GM21447 (cell line): ENCODE measurements around the gene GPRIN3.
"Not testable (repeated sequence)": the region's sequence is repeated elsewhere in the genome, so short reads cannot be mapped to it uniquely, and the experiment has no call there.

Source experiments
- ATAC-seq: cut with Tn5 transposase; IDR thresholded peaks from one replicate; pipeline ENCODE4 v1.9.1; 2021; ENCODE audit not compliant: unreplicated experiment

The GPRIN3 gene

DNA sequence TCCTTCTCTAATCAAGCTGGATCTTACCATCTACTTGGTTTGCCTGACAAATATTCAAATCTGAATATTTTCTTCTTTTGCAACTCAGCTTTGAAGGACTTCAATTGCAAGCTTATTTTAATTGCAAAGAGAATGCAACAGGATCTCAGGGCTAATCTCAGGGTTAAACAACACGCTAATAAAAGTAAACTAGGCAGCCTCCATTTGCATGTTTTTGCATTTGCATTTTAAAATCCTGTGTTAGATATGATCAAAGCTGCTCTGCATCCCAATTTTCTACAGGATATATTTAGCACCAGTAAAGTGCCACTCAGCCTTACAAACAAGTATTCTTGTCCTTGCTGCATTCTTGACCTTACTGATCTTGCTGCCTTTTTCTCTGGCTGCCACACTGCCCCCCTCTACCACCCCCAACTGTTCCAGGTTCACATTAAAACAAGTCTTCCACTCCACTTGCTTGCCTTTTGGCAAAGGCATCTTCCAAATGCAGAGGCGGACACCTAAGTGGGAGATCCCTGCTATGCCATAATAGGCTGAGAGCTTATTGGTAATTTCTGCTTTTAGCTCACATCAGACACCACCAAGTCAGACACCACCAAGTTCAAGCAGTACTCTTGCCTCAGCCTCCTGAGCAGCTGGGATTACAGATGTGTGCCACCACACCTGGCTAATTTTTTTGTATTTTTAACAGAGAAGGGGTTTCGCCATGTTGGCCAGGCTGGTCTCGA is 48.1 kb downstream of the GPRIN3 start:
- ATAC-seq = no peak

DNA sequence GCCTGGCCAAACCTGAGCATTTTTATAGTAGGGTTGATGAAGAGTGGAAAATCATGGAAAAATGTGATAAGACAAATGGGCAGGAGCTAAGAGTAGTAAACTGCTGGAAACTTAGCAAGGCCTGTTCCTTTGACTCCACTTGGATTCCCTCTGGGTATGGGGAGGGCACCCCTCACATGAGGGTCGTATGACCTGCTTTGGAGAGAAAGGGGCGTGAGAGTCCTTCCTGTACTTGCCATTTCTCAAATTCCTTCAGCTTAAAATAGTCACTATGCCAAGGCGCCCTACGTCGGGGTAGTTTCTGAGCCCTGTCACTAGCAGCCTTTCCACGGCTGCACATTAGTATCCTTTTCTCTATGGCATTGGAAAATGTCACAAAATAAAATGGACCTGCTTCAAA is 49.1 kb downstream of the GPRIN3 start:
- ATAC-seq = no peak

DNA sequence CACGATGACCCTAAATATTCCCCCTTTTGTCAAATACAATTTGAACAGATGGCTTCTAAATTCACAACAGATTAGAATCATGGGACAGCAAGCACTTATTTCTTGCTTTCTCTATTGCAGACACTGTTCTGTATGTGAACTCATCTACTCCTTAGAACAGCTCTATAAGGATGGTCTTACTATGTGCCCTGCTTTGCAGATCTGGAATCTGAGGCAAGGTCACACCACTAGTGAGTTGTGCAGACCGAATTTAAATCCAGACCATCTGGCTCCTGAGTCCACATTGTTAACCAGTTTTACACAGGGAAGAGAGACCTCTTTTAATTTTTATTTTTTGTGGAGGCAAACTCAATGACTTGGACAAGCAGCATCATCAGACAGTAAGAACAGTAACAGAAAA is 50.2 kb downstream of the GPRIN3 start:
- no peak for ATAC-seq

DNA sequence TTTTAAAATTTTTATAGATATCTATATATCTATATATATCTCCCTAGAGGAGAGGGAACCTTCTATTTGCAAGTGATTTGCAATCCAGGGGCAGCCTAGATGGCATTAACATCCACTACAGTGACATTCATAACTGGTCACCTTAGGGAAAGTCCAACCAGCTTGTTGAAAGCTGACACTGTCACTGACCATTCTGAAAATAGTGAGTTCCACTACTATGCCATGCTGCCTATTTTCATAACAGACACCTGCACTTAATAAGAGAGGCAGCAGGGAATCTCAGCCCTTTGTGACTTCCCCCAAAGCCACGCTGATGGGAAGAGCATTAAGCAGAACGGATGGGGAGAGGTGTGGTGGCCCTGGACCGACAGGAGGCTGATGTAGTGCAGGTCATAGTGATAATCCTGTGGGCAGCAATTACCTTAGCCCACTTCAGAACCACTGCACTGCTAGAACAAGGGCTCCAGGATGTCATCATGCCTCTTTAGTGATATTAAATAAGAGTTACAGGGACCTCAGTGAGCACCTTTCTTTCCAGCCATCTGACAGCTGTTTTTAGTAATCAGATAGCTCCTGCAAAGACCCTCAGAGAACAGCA is 51.3 kb downstream of the GPRIN3 start:
- ATAC-seq = no peak

DNA sequence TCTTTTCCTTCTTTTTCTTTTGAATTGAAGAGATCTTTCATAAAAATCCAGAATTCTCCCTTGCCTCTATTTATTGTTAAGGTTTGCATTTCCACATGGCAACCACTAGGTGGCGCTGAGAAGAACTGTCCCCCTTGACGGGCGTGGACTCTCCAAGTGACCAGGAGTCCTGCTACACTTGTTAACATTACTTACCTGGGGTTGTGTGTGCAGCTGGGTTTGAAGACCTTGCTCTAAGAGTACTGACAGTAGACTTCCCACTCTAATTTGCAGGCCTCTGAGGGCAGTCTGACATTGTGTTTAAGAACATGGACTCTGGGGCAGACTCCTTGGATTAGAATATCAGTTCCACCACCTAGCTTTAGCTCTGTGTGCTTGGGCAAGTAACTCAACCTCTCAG is 52.8 kb downstream of the GPRIN3 start:
- no peak for ATAC-seq

DNA sequence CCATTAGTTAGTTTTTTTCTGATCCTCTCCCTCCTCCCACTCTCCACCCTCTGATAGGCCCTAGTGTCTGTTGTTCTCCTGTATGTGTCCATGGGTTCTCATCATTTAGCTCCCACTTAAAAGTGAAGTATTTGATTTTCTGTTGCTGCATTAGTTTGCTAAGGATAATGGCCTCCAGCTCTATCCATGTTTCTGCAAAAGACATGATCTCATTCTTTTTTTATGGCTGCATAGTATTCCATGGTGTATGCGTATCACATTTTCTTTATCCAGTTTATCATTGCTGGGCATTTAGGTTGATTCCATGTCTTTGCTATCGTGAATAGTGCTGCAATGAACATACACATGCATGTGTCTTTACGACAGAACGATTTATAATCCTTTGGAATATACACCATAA is 53.3 kb downstream of the GPRIN3 start:
- ATAC-seq = not testable (repeated sequence)

DNA sequence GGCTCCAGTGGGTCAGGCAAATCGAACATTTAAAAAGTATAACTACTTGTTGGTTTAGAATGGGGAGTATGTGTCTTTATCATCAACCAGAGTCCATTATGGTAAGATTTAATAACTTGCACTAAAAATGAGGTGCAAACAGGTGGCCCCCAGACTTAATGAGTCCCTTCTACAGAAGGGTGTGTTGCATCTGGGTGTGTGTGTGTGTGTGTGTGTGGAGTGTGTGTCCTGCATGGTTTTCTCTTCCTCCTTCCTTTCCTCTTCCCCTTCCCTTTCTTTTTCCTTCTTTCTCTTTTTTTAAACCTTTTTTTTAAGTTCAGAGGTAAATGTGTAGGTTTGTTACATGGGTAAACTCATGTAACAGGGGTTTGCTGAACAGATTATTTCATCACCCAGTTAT is 53.7 kb downstream of the GPRIN3 start:
- ATAC-seq = no peak

DNA sequence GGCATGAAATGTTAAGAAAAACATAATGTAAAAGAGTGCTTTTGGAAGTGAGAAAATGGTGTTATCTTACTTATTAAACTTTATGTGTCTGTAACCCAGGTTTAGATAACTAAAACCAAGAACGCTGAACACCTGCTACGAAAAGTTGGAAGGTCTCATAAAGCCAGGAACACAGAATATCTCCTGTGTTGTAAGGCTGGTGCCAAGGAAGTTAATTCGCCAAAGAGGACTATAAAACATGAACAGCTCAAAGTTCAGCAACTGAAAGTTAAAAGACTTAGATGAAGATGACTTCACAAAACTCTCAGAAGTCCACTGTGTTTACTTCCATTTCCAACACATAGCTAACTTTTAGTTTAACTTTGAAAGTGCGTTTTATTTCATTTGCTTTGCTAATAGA is 54.3 kb downstream of the GPRIN3 start:
- no peak for ATAC-seq

DNA sequence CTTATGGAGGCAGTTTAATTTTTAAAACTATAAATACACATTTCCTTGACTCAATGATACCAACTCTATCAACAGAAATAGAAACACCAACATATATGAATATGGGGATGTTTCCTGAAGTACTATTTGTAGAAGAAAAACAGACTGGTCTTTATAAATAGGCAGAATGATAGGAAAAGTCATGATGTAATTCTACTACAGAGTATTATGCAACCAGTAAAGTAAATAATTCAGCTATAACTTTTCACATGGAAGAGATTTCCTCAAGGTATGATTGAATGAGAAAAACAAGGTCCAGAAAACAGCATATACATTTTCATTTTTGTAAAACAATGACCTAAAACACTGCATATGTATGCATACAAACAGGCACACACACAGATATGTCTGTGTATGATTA is 56.2 kb downstream of the GPRIN3 start:
- no peak for ATAC-seq

DNA sequence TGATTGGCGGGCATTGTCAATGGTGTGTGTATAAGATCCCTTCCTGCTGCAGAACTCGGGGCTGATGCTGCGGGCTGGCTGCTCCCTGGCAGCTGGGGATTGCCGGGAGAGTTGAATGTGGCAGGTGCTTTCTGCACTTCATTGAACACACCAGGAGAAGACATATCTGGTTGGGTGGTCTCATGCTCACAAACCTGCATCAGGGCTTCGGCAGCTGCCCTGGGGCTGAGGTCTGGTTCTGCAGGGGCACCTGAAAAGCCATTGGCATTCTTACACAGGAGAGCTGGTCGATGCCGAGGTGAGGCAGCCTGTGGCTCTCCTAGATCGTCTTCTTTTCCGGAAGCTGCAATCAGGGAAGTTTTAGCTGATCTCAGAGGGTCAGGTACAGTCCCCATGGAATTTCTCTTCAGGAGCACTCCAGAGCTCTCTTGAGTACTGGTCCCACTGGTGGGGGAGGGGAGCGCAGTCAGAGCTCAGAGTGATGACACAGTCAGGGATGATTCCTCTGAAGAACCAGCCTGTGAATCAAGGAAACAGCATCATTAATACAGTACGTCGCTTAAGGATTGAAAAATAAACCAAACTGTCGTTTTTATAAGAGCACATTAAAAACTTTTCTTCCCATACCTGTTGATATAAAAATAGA is 57.8 kb downstream of the GPRIN3 start:
- no peak for ATAC-seq

DNA sequence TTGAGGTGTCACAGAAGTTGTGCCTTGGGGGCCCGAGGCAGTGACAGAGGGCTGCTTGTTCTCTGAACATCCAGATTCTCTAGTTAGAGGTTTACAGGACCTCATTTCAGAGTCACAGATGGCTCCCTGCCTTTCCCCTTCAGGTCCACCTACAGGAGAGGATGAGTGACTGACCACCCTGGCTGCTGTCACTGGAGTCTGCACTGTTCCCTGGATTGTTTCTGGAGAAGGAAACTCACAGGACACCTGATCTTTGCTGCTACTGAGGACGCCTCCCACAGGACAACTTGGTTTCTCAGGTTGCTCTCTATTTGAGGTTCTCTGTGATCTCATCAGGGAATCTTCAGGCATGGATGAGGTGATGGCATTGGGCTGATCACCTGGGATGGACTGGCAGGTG is 58.3 kb downstream of the GPRIN3 start:
- no peak for ATAC-seq

DNA sequence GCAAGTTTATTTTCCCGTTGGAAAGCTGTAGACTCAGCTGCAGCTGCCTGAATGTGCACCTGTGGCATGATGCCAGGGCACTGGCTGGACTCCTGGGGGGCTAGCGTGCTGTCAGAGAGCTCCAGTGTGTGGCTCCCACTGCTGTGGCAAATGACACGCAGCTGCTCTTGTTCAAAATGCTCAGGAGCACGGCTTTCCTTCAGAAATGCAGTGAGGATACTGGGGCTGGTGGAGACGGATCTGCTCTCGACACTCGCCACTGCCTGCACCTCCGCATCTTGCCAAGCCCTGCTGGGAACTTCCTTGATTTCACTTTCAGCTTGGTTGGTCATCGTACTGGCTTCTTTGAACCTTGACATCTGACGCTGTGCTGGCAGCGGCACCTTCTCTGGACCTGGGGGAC is 58.7 kb downstream of the GPRIN3 start:
- no peak for ATAC-seq

DNA sequence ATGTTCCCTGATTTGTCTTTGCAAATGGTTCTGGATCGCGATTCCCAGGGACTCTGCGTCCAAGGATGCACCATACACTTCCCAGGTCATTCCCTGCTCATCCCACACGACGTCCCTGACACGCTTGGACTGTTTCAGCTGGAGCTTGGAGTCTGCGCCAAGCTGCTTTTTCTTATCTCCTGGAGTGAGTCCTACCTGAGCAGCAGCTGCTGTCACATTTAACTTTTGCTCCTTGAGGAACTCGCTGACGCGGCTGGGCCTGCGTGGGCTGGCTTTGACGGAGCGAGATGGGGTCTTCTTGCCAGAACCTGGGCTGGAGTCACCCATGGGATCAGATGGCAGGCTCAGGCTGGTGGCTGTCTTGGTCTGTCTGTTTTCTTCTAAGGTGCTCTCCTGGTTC is 59.6 kb downstream of the GPRIN3 start:
- ATAC-seq = no peak

DNA sequence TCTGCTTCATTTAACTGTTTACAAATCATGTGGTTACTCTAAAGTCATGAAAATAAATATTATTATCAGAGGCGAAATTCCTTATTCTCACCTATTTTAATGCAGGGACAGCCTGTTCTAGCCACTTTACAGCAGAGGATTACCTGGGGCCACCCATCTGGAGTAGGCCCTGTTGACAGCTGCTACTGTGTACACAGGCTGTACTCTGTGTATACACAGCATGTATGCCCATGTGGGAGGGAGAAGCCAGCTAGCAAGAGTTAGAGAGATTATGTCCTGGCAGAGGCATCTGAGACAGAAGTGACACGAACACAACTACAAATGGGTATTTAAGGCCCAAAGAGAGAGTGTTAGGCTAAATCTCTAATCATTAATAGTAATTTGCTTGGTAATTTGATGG is 62.1 kb downstream of the GPRIN3 start:
- ATAC-seq = no peak

DNA sequence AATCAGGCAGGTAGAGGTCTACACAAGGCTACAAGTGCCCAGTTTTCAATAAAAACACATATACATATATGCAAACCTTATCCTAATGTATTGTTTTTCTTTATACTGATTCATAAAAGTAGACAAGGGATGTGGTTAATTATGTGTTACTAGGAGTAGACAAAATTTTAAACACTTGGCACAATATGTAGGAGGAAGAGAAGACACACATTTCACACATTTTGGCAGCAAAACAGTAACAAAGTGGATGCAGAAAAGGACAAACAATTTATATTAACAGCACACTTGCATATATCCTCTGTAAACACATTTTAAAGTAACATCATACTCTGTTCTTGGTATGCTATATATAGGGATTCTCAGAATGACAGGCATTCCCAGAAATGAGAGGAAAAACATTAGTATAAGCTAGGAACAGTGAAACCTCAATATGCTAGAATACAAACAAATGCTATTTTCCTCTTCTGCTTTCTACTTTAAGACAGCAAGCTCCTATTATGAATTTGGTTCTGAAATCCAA is 63.8 kb downstream of the GPRIN3 start:
- ATAC-seq = no peak

DNA sequence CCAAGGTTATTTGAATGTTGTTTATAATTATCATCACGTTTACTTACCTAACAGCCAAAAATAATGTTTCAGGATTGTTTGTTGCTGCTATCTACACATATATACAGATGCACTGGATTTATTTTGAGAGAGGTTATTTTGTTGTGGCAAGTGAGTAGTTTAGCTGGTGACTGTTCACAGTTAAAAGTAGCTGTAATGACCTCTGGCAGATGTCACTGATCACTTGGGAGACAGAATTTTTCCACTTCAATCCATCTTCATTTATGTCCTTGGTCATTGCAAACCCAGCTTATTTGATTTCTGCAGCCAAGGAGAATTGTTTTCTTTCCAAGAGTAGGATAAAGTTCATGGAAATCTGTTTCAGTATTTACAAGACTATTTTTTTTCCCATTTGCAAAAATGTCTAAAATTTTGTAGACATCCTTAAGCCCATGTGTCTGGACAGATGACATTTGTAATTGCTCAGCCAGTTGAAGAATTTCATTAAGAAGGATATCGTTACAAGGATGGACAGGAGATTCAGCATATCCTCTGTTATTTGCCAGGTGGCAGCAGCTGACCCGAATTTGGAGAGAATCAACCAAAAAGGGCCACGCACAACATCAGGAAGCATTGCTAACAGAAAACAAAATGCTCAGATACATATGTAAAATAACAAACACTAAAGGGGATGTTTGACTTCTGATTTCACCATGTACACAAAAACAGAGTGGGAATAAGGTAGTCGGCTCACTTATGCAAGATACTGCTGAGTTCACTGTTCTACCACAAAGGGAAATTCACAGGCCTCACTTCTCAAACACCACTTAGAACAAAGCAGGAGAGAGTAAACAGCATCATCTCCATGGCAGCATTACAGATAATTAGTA is 64.5 kb downstream of the GPRIN3 start:
- no peak for ATAC-seq

DNA sequence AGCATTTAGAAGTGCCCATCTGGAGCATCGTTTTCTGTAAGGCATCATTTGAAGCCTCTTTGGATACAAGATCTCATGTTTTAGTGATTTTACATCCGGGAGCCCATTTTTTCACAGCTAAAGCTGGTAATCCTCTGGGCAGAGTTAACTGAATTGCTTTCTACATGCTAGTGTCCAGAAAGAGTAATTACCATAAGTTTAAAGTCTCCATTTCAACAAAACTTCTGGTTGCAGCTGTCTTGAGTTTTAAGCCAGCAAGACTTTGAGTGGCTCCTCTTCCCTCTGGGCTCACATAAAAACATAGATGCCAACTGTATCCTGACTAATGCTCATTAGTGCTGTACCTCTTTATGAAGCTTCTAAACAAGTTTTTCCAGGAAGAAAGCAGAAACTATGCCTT is 65.4 kb downstream of the GPRIN3 start:
- no peak for ATAC-seq

DNA sequence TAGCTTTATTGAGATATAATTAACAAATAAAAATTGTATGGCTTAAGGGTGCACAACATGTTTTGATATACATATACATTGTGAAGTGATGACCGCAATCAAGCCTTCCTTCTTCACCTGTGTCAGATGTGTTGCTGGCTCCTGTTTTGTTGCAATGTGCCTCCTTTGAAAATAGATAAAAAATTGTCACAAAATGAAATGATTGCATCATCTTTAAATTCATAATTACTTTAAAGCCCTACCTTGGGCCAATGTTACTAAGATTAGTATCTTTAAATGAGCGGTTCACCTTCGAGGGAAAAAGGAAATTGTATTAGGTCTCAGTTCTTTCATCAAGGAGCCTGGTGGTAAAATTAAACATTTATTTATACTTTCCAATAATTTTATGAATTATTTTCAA is 77.3 kb downstream of the GPRIN3 start:
- ATAC-seq = no peak

DNA sequence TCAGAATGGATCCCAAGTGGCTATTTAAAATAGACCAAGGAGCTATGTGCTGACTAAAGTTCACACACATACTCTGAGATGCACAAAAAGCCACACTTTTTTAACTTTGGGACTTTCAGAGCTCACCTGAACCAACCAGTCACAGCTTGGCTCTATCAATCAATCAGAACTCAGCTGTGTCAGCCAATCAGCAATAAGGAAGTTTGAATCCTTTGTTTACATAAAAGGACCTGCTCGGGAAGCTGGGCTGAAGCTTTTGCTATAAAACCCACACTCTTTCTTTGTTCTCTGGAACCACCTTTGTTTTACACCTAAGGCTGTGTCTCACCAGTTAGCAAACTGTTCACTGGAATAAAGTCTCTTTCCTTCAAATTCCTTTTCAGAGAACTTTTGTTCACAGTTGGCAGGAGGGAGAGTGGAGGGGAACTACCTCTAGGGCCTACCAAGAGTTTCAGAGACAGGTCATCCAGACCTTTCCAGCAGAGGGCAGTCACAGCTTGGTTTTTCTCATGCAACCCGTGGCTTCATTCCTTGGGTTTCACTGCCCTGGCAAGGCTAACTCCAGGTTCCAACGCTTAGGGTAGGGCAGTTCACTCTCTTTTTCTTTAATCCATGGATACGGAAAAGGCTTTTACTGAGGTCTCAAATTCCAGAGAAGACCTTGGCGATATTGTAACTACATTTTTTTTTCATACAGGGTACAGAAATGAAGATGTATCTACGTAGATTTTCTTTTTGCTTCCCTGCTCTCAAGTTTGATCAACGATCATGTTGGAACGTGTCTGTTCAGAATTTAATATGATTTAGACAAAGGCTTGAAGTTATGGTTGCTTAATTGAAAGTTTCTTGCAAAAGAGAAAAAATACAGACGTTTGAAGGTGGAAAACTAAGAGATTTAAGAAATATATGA is 80.7 kb downstream of the GPRIN3 start:
- ATAC-seq = peak; percentile 90

DNA sequence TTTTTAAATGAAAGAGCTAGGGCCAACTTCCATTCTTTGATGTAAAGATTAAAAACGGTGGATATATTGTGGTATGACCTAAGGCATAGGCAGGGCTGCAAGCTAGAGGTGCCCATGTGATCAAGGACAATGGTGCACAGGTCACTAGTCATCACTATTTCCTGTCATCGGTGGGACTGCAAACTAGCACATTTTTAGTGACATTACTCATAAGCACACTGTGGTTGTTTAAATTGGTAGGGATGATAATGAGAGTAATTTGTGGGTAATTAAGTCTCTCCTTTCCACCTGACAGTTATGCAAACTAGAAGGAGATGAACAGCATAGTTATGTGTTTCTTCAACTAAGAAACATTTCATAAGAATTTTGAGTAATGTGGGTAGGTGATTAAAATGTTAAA is 85.4 kb downstream of the GPRIN3 start:
- no peak for ATAC-seq
